Measurements from ENCODE around the gene OR52B6.
A peak's percentile ranks its signal among the peaks of the same experiment; 100 is the strongest.
"Not testable (repeated sequence)": the region's sequence is repeated elsewhere in the genome, so short reads cannot be mapped to it uniquely, and the experiment has no call there.

OR52B6 gene

GRCh38 chr11:5580577-5580976 is at the start of gene OR52B6:
Gene OR52B6 (plus strand): TSS chr11:5580877. CDS start chr11:5580877, 0 bp downstream.
- no peak for DNase-seq

GRCh38 chr11:5531053-5531831 is 49.4 kb upstream of the OR52B6 start:
- no peak for DNase-seq

- DNase-seq, result no peak
These were observed 46.6 kb upstream of the OR52B6 start for GRCh38 chr11:5534046-5534445.

- DNase-seq, result no peak
These were observed 44.2 kb upstream of the OR52B6 start for GRCh38 chr11:5536482-5536881.

- no peak for DNase-seq
These were observed 39.2 kb upstream of the OR52B6 start for GRCh38 chr11:5541427-5541826.

- no peak for DNase-seq
These were observed 34.2 kb upstream of the OR52B6 start for GRCh38 chr11:5546457-5546856.

GRCh38 chr11:5547982-5548381 is 32.7 kb upstream of the OR52B6 start:
- no peak for DNase-seq

GRCh38 chr11:5548440-5548839 is 32.2 kb upstream of the OR52B6 start, which contains the start of gene OR52H1:
Gene OR52H1 (minus strand): TSS chr11:5548540. CDS start chr11:5545505, 3,035 bp downstream.
- no peak for DNase-seq

GRCh38 chr11:5550440-5551095 is 30.1 kb upstream of the OR52B6 start:
- no peak for DNase-seq

GRCh38 chr11:5553343-5553742 is 27.3 kb upstream of the OR52B6 start:
- no peak for DNase-seq

GRCh38 chr11:5556596-5557188 is 24.0 kb upstream of the OR52B6 start:
- no peak for DNase-seq

- DNase-seq, result no peak
These were observed 22.9 kb upstream of the OR52B6 start for GRCh38 chr11:5557751-5558150.

GRCh38 chr11:5564259-5565019 is 16.2 kb upstream of the OR52B6 start:
- DNase-seq, result no peak

- DNase-seq, result no peak
These were observed 6.0 kb upstream of the OR52B6 start for GRCh38 chr11:5574654-5575053.

- no peak for DNase-seq
These were observed 5.5 kb upstream of the OR52B6 start for GRCh38 chr11:5575152-5575551.

- DNase-seq, result no peak
These were observed 3.6 kb upstream of the OR52B6 start for GRCh38 chr11:5577101-5577500.

- DNase-seq, result no peak
These were observed 337 bp downstream of the OR52B6 start for GRCh38 chr11:5581014-5581413.

- DNase-seq, result not testable (repeated sequence)
These were observed 3.8 kb downstream of the OR52B6 start for GRCh38 chr11:5584458-5584857.

- not testable (repeated sequence) for DNase-seq
These were observed 9.2 kb downstream of the OR52B6 start for GRCh38 chr11:5589906-5590305.

- no peak for DNase-seq
These were observed 10.9 kb downstream of the OR52B6 start for GRCh38 chr11:5591613-5592012.

- DNase-seq, result no peak
These were observed 11.9 kb downstream of the OR52B6 start for GRCh38 chr11:5592615-5593014.

GRCh38 chr11:5593146-5593545 is 12.5 kb downstream of the OR52B6 start:
- DNase-seq, result no peak

- DNase-seq, result peak; percentile 64
These were observed 16.0 kb downstream of the OR52B6 start, which contains the start of gene TRIM6 for GRCh38 chr11:5596607-5597201. Gene TRIM6 (plus strand): TSS chr11:5596637. CDS start chr11:5596898, 261 bp downstream.
